ENCODE results near the gene GGA1.

Gene GGA1

DNA sequence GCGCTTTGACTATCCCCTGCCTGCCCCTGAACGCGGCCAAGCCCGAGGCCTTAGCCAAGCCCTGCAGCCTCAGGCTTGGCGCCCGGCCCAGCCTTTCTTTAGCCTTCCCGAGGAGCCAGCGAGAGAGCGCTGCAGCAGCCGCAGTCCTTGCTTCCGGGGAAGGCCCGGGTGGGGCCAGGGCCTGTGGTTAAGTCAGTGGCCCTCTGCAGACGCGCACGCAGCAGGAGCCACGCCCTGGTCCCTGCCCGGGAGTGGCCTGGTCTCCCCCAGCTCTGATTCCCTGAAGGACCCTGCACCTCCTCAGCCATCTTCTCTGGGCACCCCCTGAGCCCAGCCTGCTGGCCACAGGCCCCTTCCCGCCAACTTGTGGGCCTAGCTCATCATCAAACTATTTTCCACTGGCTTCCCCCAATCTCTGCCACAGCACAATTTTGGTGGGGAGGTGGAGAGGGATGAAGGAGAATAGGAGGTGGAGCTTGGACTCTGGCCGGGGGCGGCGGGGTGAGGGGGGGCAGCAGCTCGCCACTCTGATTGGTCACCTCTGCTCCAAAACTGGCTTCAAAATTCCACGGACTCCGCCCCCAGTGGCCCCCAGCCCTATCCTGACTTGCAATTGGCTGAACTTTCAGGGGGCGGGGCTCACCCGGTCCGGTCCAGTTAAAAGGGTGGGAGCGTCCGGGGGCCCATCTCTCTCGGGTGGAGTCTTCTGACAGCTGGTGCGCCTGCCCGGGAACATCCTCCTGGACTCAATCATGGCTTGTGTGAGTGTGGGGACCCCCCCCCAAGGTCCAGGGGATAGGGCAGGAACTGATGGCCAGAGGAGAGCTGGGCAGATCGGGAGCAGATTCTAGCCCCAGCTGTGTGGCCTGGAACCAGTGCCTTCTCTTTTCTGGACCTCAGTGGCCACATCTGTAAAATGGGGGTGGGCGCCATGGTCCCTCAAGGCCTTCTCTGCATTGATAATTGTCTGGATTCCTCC is 66.6 kb downstream of the GGA1 start, which contains the start of gene LGALS1:
LGALS1 (plus strand) TSS at position 686 of the 979 bp plus-strand sequence; CDS start at position 753, 67 bp downstream.
- DNase-seq (ENCODE audit: low read depth in 2 of 2), result no peak

DNA sequence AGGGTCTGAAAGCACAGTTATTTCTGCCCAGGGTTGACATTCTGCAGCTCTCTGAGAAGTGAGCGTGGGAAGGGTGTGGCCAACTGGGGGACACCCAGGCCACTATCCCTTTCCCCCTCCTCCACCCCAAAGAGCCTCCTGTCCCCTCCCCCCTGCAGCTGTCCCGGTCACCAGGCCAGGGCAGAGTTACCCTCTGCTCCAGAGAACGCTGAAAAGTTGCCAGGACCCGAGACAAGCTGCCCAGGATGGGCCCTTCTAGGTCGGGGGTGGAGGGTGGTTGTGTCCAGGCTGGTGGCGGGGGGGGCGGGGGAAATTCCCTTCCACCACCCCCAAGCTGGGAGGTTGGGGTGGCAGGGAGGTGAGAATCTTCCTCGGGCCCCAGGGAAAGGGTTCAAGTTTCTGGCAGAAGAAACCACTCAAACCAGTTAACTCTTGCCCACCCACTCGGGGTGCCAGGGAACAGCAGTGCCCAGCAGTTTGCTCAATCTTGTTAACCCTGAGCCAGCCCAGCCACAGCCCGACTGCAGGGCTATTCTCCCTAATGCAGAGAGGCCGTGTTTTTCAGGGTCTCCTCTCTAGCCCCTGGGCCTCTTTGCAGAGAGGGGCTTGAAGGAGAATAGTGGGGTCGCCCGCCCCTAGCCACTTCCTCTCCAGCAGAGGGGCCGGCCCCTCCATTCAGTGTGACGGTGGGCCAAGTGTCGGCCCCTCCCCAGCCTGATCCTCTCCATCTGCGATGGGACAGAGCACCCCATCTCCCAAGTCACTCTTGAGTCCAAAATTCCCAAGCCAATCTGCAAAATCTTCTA is 67.5 kb downstream of the GGA1 start:
- DNase-seq (ENCODE audit: low read depth in 2 of 2), result no peak

DNA sequence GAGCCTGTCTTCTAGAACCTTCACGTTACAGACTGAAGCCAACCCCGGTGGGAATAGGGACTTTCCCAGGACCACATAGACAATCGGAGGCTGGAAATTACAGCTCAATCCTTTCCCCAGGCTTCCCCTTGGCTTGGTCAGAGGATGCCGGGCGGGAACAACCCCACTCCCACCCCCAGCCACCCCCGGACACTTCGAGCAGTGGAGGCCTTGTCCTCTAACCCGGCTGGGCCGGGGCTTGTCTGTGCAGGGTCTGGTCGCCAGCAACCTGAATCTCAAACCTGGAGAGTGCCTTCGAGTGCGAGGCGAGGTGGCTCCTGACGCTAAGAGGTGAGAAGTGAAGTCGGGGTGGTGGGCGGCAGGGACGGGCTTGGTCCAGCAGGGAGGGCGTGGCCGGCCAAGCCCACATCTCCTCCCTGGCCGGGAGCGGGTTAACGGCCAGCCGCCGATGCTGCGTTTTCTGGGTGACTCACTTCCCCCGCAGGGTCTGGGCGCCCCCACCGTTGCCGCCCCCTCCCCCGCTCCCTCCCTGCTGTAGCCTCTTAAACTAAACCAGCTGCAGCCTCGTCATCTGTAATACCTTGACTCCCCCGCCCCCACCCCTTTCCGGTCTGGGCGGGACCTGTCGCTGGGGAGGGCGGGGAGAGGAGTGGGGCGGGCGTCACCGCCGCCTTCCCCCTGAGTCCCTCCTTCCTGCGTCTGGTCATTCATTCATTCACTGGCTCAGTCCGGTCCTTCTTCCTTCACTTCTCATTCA is 68.3 kb downstream of the GGA1 start:
- DNase-seq (ENCODE audit: low read depth in 2 of 2), result peak; percentile 90 to 92

DNA sequence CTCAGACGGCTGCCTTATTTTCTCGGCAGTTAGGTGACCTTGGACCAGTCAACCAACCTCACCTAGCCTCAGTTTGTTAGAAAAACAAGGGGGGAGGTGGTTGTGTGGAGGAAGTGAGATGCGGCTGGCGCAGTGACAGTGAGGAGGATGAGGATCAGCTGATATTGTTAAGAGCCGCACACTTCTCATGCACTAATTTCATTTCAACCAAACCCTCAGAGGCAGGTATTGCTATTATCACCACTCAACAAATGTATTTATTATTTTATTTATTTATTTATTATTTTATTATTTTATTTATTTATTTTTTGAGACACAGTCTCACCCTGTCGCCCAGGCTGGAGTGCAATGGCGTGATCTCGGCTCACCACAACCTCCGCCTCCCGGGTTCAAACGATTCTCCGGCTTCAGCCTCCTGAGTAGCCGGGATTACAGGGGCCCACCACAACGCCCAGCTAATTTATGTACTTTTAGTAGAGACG is 68.9 kb downstream of the GGA1 start:
- DNase-seq (ENCODE audit: low read depth in 2 of 2), result no peak

DNA sequence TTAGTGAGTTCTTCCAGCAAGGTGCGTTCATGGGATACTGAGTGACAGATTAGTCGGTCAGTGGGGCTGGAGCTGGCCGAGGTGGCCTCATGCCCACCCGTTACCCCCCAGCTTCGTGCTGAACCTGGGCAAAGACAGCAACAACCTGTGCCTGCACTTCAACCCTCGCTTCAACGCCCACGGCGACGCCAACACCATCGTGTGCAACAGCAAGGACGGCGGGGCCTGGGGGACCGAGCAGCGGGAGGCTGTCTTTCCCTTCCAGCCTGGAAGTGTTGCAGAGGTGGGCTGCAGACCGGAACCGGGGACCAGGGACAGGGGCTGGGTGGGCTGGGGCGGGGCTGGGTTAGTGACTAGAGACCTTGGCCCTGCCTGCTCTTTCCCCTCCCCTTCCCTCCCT is 69.7 kb downstream of the GGA1 start:
- no peak for DNase-seq (ENCODE audit: low read depth in 2 of 2)

DNA sequence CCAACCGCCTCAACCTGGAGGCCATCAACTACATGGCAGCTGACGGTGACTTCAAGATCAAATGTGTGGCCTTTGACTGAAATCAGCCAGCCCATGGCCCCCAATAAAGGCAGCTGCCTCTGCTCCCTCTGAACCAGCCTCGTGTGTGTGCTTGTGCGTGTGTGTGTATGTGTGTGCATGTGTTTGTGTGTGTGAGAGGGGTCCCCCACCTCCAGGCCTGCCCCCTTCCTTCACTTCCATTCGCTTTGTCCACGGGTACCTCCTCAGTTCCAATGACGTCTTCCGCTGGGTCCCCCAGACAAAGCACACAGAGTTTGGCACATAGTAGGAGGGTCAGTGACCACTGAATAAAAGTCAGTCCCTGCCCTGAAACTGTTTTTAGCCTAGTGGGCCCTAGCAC is 71.0 kb downstream of the GGA1 start:
- DNase-seq (ENCODE audit: low read depth in 2 of 2), result no peak

DNA sequence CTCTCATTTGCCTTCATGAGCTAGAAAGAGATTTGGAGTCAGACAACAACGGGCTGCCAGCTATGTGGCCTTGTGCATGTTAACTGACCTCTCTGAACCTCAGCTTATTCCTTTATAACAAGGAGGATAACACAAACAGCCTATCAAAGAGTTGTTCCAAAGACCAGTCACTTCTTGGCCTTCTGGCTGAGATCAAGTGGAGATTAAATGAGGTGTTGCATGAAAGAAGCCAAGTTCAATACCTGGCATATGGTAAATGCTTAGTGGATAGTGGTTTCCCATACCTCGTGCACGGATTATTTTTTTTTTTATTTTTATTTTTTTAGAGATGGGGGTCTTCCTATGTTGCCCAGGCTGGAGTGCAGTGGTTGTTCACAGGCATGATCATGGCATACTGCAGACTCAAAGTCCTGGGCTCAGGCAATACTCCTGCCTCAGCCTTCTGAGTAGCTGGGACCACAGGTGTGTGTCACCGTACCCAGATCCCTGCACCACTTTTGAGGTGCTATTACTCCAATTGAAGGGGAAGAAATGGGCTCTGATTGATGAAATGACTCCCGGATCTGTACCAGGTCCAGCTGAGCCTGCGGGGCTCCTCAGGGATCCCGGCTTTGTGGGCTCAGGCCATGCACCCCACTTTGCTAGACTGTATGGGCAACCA is 71.7 kb downstream of the GGA1 start:
- no peak for DNase-seq (ENCODE audit: low read depth in 2 of 2)

DNA sequence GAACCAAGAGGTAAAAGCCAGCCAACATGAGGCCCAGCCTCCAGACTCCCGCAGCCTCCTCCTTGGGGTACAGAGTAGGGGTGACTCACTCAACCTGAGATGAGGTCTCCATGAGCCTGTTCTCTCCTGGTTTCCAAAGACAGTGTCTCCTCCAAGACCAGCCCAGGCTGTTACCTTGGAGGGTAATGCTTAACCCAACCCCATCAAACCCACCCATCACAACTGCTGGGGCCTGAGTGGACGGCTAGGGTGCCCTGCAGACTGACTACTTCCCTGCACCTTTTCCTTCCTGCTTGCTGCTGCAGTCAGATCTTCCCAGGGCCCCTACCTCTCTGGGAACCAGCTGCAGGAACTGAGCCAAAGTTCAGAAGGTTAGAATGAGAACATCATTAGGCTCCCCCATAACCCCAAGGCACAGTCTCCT is 72.4 kb downstream of the GGA1 start:
- DNase-seq (ENCODE audit: low read depth in 2 of 2), result no peak

DNA sequence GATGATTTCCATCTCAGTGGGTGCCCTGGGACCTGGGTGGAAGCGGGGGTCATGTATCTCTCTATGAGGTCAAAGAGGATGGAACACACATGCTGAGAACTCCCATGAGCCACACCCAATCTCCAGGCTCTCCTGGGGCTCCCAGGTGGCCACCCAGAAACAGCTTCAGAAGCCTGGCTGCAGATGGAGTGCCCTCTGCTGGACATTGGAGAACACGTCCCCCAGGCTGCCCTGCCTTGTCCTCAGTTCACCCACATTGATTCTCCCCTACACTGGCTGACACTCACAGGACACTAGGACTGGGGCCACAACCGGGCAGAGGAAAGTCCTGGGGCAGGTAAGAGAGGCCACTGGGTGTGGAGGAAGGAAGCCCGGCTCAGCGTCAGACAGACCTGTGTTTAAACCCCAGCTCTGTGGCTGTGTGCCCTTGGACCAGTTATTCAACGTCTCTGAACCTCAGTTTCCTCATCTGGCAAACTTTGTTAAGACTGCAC is 73.0 kb downstream of the GGA1 start:
- DNase-seq (ENCODE audit: low read depth in 2 of 2), result peak; percentile 41 to 57

Measured in stimulated activated CD8-positive, alpha-beta memory T cell treated with anti-CD3 and anti-CD28 coated beads, Interleukin-15, amount 100 ng/mL, for 4 hours (primary cell).